AG04450 (cell line): ENCODE results near the gene ARHGEF10L. TPM values are rescaled to one million over a fixed set of nuclear protein-coding genes. Genes with fewer than 3 reads are reported as not detected.

Experiments
- CTCF ChIA-PET: fragments of 300-600, 350-600 bp; formaldehyde crosslinking; extraction: SDS; loops from one replicate; lab custom pipeline; 2022; ENCODE audit warnings: antibody characterized with exemption, inconsistent platforms; lab: Charles Lee
- POLR2A ChIA-PET: fragments of 350-600 bp; formaldehyde crosslinking; extraction: SDS; loops from one replicate; lab custom pipeline; 2021; ENCODE audit warnings: antibody characterized with exemption, inconsistent platforms; lab: Yijun Ruan, JAX
- DNase-seq: peaks from one replicate; pipeline ENCODE4 v3.0.0-alpha.2; 2011; ENCODE audit warnings: low read depth, low spot score
- H3K27ac ChIP-seq: one replicate; pipeline ENCODE4 v1.5.1; 2012; ENCODE audit warnings: low read depth, low read length, control low read depth
- H3K27me3 ChIP-seq: one replicate; pipeline ENCODE4 v1.6.0; 2012; ENCODE audit warnings: low read length; ENCODE audit not compliant: control insufficient read depth, insufficient read depth
- H3K4me3 ChIP-seq: 2 replicates; pipeline ENCODE4 v1.5.1; 2011; ENCODE audit warnings: mild to moderate bottlenecking, low read depth, low read length, control low read depth
- H3K9me3 ChIP-seq: 2 replicates; pipeline ENCODE4 v1.5.1; 2012; ENCODE audit warnings: low read length; ENCODE audit not compliant: control insufficient read depth, insufficient read depth
- polyA plus RNA-seq: library from polyadenylated mRNA; depleted of rRNA; stranded (reverse); fragments of >200 nt; gene quantifications from 2 replicates; pipeline ENCODE4 v1.2.3, GENCODE V29; 2011
- TF ChIP-seq, protein P1 (sequence below): IDR thresholded peaks from 2 replicates; pipeline ENCODE4 v1.5.1; 2011; ENCODE audit warnings: low read depth, low read length, control low read depth, inconsistent platforms

The ARHGEF10L gene
- polyA plus RNA-seq, 1 experiment = 5.7 TPM

DNA sequence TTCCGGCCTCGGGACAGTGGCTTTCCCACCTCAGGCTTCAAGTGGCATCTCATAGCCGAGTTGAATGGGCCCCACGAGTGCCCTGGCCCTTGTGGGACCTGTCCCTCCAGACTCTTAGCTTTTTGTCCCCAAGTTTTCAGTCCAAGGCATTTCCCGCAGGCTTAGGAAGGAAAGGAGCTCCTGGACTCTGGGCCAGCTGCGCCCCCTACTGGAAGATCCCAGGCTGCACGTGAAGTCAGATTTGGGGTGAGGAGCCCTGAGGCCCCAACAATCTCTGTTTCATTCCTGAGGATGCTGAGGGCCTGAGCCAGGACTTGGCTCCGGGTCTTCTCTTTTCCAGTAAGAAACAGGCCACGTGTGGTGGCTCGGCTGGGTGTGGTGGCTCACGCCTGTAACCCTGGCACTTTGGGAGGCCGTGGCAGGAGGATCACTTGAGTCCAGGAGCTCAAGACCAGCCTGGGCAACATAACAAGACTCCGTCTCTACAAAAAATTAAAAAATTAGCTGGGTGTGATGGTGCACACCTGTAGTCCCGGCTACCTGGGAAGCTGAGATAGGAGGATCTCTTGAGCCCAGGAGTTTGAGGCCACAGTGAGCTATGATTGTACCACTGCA is 67.4 kb downstream of the ARHGEF10L start:
- POLR2A ChIA-PET = interaction anchor here (0.8 to 1.5 kb wide), 2 partner anchors 105 to 112 kb away, joined by 4 read pairs; no protein-coding TSS in a partner anchor

DNA sequence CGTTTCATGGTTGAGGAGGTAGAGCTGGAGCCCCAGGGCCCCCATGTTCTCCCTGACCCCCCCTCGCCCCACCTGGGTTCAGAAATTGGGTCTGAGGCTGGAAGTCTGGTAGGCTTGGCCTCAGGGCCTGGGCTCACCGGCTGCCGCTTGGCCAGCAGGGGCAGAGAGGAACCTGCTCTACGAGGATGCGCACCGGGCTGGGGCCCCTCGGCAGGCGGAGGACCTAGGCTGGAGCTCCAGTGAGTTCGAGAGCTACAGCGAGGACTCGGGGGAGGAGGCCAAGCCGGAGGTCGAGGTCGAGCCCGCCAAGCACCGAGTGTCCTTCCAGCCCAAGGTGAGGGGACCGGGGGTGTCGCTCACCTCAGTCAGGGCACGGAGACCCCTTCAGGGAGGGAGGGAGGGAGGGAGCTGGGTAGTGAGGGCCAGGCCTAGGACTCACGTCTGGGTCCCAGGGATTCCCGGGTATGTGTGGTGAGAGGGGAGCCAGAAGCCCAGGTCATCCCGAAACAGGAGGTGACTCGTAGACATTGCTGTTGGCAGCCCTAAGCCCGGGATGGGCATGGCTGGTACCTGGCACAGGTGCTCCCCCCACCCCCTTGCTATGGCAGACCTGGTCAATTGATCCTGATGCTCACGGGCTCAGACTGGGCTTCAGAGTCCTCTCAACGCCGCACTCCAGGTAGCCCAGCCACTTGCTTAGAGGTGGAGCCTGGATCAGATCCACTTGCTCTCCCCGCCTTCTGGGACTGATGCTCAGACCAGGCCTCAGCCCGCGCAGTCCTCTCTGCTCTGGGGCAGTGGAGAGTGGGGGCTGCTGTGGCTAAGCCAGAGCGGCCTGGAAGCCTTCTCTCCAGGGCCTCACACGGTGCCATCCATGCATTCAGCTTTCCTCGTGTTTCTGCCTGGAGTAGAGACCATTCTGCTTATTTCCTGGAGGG is 68.4 kb downstream of the ARHGEF10L start:
- H3K9me3 ChIP-seq = no peaks in the 10 kb centered on the region
- CTCF ChIA-PET = interaction anchor here (0.6 to 10.0 kb wide), 34 partner anchors 9 to 205 kb away, joined by 3 to 299 read pairs (median 8); partner anchors contain the start of gene ARHGEF10L
- H3K4me3 ChIP-seq = no peak overlapping the region
- TF ChIP-seq, protein P1, sequence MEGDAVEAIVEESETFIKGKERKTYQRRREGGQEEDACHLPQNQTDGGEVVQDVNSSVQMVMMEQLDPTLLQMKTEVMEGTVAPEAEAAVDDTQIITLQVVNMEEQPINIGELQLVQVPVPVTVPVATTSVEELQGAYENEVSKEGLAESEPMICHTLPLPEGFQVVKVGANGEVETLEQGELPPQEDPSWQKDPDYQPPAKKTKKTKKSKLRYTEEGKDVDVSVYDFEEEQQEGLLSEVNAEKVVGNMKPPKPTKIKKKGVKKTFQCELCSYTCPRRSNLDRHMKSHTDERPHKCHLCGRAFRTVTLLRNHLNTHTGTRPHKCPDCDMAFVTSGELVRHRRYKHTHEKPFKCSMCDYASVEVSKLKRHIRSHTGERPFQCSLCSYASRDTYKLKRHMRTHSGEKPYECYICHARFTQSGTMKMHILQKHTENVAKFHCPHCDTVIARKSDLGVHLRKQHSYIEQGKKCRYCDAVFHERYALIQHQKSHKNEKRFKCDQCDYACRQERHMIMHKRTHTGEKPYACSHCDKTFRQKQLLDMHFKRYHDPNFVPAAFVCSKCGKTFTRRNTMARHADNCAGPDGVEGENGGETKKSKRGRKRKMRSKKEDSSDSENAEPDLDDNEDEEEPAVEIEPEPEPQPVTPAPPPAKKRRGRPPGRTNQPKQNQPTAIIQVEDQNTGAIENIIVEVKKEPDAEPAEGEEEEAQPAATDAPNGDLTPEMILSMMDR = no peak
- POLR2A ChIA-PET = no interaction called here
- no peak for DNase-seq
- no peaks in the 10 kb centered on the region for H3K27me3 ChIP-seq
- no peak overlapping the region for H3K27ac ChIP-seq

More for the DNA sequence above, 67.4 kb downstream of the ARHGEF10L start:
- DNase-seq = peak; percentile 33
- no peaks in the 10 kb centered on the region for H3K27me3 ChIP-seq
- H3K27ac ChIP-seq = no peak overlapping the region
- H3K9me3 ChIP-seq = no peaks in the 10 kb centered on the region
- TF ChIP-seq, protein P1 = peak; percentile 96
- CTCF ChIA-PET = interaction anchor here (0.6 to 10.0 kb wide), 39 partner anchors 8 to 204 kb away, joined by 3 to 299 read pairs (median 6); partner anchors contain the start of gene ARHGEF10L
- no peak overlapping the region for H3K4me3 ChIP-seq

DNA sequence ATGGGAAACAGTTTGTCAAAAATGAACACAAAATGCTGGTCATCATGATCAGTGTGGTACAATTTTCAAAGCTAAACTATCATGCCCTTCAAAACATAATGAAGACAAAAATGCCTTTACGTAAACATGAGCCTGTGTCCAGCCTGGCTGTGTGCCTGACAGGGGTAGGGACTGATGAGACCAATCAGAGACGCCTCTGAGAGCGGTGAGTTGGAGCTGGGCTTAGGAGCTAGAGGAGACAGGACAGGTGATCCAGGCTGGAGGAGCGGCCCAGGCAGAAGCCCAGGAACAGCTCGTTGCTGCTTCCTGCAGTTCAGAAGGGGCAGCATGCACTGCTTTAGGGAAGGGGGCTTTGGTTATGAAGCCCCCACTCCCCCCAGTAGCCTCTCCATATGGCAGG is 70.0 kb downstream of the ARHGEF10L start:
- no peaks in the 10 kb centered on the region for H3K9me3 ChIP-seq
- TF ChIP-seq, protein P1 = no peak
- no peak overlapping the region for H3K4me3 ChIP-seq
- no peak for DNase-seq
- ChIA-PET CTCF (interaction anchor here (0.6 to 10.0 kb wide), 4 partner anchors 14 to 115 kb away, joined by 3 to 299 read pairs (median 4); no protein-coding TSS in a partner anchor), POLR2A (no interaction called here)
- no peaks in the 10 kb centered on the region for H3K27me3 ChIP-seq
- no peak overlapping the region for H3K27ac ChIP-seq

DNA sequence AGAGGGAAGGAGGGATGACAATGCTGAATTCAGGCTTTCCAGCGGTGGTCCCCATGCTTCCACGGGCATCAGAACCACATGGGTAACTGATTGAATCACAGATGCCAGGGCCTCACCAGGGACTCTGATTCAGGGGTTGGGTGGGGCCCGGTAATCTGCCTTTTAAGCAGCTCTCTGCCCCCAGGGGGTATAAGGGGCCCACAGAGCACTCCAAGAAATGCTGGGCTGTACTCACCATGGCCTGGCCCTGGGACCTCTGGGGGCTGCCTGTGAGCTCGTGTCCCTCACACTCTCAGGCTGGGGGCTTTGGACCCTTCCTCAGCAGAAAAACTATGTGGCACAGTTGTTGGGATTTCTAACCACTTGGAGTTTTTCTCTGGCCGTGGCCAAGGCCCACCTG is 70.6 kb downstream of the ARHGEF10L start:
- Histone ChIP-seq H3K27ac (no peak overlapping the region), H3K4me3 (no peak overlapping the region), H3K27me3 (no peaks in the 10 kb centered on the region), H3K9me3 (no peaks in the 10 kb centered on the region)
- TF ChIP-seq, protein P1 = no peak
- POLR2A ChIA-PET = no interaction called here
- no peak for DNase-seq
- CTCF ChIA-PET = interaction anchor here (2.4 to 10.0 kb wide), 2 partner anchors 108 to 115 kb away, joined by 10 to 299 read pairs; no protein-coding TSS in a partner anchor
